Bone marrow (tissue), 2 donors: ENCODE measurements around the gene HEPHL1.
"Not testable (repeated sequence)": the region's sequence is repeated elsewhere in the genome, so short reads cannot be mapped to it uniquely, and the experiment has no call there.

Source experiments
- DNase-seq, 2 donors: peaks; one replicate each; lab custom pipeline; 2025; lab: John Stamatoyannopoulos, UW

Gene HEPHL1

DNA sequence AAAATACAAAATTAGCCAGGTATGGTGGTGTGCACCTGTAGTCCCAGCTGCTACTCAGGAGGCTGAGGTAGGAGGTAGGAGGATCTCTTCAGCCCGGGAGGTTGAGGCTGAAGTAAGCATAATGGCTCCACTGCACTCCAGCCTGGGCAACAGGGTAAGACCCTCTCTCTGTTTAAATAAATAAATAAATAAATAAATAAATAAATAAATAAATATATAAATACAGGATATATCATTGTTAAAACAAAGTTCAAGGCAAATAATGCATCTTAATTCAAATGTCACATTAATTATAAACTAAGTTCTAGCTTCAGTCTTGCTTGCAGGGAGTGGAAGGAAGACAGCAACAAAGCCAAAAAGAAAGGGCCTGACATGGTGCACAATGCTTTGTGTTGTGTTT, 63.0 kb downstream of the HEPHL1 start:
- DNase-seq: no peak

DNA sequence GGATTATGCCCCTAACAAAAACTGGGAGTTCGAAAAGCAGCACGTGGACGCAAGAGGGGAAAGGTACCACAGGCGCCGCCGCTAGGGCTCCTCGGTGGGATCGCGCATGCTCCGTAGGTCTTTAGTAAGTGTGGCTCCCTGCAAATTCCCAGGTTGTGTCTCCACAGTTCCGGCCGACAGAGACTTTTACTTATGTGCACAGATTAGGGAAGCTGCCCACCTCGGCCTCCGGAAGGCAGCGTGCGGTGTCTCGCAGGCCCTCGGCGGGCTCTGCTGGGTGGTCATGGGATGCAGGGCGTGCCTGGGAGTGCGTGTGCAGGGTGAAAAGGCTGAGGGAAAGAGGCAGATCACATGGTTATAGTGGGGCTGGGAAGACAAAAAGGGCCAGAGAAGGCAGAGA, 67.8 kb downstream of the HEPHL1 start:
- no peak for DNase-seq

- DNase-seq: no peak
Measured at GRCh38 chr11:94089341-94089740, 68.2 kb downstream of the HEPHL1 start.

GRCh38 chr11:94090401-94090800, 69.2 kb downstream of the HEPHL1 start:
- DNase-seq: no peak

GRCh38 chr11:94091091-94091490, 69.9 kb downstream of the HEPHL1 start:
- no peak for DNase-seq

DNA sequence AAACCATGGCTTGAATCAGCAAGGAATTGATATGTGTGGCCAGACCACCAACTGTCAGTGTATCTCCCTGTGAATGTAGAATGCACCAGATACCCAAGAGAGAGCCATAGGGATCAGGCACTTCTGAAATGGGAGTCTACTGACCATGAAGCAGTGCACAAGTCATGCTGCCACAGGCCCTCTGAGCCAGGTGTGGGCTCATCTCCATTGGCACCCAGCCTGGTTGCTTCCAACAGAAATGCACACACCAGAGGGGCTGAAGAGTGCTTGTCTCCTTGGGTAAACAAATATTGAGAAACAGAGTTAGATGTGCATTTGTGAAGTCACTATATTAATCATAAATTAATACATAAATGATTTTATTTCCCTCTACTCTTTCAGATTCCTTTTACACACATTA, 79.1 kb downstream of the HEPHL1 start:
- no peak for DNase-seq

- DNase-seq: no peak
Measured at GRCh38 chr11:94103471-94103870, 82.3 kb downstream of the HEPHL1 start.

GRCh38 chr11:94104734-94105133, 83.6 kb downstream of the HEPHL1 start:
- DNase-seq: no peak

DNA sequence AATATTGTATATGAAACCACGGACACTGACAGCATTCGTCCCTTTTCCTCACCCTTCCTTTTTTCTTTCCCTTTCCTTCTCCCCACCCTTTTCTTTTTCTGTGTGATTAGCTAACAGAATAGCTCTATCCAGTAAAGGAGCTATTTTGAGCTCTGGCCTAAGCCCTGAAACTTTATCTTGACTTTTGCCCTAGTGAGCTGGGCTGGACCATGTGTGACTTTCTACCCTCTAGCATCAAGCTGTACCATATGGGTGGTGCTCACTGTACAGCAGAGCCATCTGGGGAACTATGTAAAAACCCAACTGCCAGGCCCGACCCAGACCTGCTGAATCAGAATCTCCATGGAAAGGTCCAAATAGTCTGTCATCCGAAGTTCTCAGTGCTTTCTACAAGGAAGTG, 85.6 kb downstream of the HEPHL1 start:
- no peak for DNase-seq

DNA sequence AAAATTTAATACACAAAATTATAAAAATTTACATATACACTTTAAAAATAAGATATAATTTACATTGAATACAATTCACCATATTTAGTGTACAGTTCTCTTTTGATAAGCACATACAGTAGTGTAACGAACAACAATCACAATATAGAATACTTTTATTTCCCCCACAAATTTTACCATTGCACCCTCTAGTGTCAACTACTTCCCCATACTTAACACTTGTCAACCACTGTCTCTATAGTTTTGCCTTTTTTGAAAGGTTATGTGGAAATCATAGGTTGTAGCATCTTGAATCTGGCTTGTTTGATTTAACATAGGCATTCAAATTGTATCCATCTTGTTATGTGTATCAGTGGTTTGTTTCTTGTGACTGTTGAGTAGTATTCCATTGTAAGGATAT, 86.2 kb downstream of the HEPHL1 start:
- no peak for DNase-seq

DNA sequence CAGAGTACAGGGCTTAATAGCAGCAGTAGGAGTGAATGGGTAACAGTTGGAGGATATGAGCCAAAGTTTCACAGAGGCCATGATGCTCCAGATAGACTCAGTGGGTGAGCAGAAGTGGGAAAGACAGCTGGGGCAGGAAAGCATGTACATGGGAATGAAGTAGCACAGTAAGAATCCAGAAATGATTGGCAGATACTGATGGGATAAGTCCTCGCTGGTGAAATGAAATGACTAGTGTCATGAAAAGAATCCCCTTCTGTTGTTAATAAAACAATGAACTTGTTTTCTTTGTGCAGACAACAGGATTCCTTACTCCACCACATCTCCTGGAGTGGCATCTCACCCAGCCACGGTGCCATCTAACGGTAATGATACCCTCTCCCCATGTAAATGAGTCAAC, 90.1 kb downstream of the HEPHL1 start:
- no peak for DNase-seq

GRCh38 chr11:94111660-94112059, 90.5 kb downstream of the HEPHL1 start:
- no peak for DNase-seq

DNA sequence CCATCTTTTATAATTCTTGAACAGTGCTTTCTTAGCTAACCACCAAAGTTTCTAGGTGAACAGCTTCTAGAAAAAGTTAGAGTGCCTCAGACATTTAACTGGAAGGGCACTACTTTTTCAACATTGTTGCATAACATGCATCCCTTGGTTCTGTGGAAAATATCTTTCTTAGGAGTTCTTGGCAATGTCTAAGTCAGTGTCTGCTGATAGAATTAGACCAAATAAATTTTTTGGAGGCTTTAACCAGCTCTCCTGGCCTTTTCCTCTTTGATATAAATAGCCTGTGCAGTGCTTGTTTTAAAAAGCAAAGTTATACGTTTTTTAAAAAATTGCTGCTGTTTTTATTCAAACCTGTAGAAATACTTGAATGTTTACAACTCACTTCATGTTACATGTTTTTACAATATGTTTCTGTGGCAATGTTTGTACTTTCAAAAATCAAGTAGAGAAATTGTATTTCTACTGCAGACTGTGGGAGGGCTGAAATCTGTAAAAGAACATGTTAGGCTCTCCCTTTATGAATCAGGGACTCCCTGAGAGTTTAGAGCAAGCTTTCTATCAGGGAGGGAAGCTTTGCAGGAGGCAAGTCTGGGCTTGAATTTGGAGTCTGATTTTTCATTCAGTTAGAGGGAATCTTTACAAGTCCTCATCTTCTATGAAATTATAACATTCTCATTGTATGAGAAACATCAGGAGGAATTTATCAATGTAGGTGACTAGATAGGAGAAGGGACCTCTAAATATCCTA, 91.2 kb downstream of the HEPHL1 start:
- DNase-seq: no peak

GRCh38 chr11:94117197-94117574, 96.0 kb downstream of the HEPHL1 start:
- no peak for DNase-seq

GRCh38 chr11:94117871-94118270, 96.7 kb downstream of the HEPHL1 start:
- no peak for DNase-seq

DNA sequence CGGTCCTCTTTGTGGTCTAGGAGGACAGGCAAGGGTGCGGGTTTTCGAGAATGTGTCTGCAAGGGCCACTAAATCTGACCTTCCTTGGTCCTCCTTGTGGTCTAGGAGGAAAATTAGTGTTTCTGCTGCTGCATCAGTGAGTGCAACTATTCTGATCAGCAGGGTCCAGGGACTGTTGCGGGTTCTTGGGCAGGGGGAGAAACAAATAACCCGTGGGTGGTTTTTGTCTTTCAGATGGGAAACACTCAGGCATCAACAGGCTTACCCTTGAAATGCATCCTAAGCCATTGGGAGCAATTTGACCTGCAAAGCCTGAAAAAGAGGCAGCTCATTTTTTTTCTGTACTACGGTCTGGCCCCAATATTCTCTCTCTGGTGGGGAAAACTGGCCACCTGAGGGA, 98.5 kb downstream of the HEPHL1 start:
- not testable (repeated sequence) for DNase-seq

DNA sequence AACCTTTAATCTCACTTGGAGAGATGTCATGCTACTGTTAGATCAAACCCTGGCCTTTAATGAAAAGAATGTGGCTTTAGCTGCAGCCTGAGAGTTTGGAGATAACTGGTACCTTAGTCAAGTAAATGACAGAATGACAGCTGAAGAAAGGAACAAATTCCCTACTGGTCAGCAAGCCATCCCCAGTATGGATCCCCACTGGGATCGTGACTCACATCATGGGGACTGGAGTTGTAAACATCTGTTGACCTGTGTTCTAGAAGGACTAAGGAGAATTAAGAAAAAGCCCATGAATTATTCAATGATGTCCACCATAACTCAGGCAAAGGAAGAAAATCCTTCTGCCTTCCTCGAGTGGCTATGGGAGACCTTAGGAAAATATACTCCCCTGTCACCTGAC, 99.4 kb downstream of the HEPHL1 start:
- not testable (repeated sequence) for DNase-seq

DNA sequence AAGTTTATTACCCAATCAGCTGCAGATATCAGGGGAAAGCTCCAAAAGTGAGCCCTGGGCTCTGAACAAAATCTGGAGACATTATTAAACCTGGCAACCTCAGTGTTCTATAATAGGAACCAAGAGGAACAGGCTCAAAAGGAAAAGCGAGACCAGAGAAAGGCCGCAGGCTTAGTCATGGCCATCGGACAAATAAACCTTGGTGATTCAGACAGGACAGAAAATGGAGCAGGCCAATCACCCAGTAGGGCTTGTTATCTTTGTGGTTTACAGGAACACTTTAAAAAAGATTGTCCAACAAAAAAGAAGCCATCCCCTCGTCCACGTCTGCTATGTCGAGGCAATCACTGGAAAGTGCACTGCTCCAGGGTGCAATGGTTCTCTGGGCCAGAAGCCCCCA, 99.8 kb downstream of the HEPHL1 start:
- DNase-seq: no peak

DNA sequence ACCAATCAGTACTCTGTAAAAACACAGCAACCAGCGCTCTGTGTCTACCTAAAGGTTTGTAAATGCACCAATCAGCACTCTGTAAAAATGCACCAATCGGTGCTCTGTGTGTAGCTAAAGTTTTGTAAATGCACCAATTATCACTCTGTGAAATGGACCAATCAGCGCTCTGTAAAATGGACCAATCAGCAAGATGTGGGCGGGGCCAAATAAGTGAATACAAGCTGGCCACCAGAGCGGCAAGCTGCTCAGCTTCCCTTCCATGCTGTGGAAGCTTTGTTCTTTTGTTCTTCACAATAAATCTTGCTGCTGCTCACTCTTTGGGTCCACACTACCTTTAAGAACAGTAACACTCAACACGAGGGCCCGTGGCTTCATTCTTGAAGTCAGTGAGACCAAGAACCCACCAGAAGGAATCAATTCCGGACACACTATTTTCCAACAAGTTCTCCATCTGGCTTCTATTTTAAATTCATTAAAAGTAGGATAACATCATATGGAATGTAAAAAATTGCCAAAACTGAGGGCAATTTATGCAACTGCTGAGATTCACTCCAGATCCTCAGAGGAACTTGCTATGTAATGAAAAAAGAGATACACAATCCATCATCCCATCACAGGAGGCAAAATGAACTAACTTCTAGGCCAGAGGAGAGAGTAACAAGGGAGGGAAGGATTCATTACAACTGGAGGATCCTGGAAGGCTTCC, 104.4 kb downstream of the HEPHL1 start:
- no peak for DNase-seq

DNA sequence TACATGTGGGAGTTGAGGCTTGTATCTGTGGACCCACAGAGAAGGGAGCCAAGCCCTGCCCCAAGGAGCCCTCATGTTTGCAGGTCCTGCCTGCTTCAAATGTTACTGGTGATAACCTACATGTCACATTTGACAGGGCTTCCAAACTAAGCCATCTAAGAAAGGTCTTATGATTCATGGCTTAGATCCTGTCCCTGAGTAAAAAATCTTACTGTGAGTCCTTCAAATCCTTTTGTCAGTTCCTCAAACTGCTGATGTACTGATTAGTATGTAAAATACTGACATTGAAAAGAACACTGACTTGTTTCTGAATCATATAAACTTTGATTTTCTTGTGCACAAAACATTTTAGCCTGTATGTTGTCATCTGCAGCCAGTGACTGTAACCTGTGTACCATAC, 106.5 kb downstream of the HEPHL1 start:
- peak in 1 of 2 donors; percentile 21 for DNase-seq

GRCh38 chr11:94128291-94128745, 107.2 kb downstream of the HEPHL1 start:
- no peak for DNase-seq

DNA sequence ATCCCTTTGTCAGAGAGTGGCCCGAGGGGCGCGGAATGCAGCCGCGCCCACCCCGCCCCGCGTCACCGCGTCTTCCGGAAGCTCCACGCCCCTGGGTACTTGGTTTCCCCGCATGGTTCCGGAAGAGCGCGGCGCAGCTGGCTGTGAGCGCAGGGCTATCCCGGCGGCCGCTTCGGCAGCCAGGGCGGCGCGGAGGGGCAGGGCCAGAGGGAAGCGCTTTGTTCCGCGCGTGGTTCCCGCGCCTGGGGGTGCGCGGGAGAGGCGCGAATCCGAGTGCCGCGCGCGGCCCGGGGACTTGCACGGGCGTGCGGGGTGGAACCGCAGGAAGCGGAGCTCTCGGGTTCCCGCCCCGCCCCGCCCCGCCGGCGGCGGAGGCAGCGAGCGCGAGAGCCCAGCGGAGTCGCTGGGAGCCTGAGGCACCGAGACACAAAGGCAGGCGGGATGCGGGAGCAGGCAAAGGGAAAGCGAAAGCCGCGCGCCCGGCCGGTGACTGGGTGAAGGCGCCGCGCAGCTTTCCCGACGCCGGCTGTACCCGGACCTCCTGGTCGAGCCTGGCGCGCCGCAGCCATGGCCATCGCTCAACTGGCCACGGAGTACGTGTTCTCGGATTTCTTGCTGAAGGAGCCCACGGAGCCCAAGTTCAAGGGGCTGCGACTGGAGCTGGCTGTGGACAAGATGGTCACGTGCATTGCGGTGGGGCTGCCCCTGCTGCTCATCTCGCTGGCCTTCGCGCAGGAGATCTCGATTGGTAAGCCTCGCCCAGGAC, 107.8 kb downstream of the HEPHL1 start, which contains the start of gene PANX1:
Gene PANX1, plus strand, starts transcription at position 96 of the 766 bp plus-strand sequence. Its CDS starts 472 bp downstream, at position 568.
- peak; percentile 62 to 65 for DNase-seq
